Raji (cell line): ENCODE results near the gene DISC1.

Experiments used
- POLR2A ChIP-seq: IDR thresholded peaks from 2 replicates; pipeline ENCODE4 v1.6.1; 2011; ENCODE audit warnings: low read depth, low read length, control low read depth; ENCODE audit not compliant: insufficient read depth

The DISC1 gene

DNA sequence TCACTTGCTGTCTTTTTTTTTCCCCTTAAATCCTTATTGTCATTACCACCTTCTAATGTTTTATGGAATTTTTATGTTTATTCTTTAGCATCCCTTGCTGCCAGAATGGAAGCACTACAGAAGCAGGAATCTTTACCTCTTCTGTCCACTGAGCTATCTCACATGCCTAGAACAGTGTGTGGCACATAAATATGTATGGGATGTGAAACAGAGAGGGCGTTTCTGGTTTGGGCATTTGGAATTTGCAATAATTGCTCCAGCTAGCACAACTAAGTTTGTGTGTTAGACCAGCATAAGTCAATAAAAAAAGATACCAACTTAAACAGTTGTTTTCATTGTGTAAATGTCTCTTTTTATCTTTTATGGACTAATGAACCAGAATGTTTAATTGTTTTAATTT is 330.8 kb downstream of the DISC1 start:
- TF ChIP-seq POLR2A, result no peak

GRCh38 chr1:231958448-231958847 is 331.9 kb downstream of the DISC1 start:
- no peak for TF ChIP-seq POLR2A

DNA sequence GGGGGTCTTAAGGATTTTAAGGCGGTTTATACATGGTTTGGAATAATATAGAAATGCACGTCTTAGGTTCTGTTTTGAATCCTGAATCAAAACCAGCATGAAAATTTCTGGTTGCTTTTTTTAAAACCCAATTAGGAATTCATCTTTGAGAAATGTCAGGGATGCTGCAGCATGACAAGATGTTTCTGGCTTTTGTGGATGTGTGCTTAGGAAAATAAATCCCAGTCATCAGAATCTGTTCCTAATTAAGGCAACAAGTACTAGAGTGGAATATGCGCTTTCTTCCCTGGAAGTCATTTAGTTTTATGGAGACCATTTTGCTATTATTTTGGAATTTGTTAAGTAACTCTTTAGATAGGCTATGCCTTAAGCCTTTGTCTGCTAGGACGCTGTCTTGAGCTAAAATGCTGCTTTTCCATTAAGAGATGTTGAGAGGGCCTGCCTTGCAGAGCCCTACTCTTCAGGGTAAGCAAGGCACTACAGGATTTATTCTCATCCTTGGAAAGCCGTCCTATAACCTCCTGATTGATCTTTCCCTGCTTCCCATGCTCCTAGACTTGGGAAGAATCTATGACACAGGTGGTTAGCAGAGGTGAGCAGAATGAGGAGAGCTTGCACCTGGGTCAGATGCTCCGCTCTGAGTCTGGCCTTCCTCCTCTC is 332.8 kb downstream of the DISC1 start:
- TF ChIP-seq POLR2A, result no peak

GRCh38 chr1:231962636-231963035 is 336.0 kb downstream of the DISC1 start:
- TF ChIP-seq POLR2A, result no peak

DNA sequence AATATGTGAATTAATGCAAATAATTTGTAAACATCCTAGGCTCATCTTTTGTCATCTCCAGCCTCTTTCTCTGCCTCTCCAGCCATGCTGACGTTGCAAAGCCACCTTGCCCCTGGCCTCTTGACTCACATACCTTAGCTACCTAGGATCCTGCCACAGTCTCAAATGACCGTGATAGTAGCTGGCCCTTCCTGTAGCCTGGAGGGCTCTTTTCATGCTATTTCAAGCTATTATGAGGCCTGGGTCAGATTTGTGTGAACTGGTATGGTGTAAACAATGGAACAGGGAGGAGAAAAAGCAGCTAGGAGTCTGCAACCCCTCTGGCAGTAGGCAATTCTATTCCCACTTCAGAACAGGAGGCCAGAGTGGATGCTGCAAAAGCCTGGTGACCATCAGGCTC is 337.7 kb downstream of the DISC1 start:
- TF ChIP-seq POLR2A, result no peak

DNA sequence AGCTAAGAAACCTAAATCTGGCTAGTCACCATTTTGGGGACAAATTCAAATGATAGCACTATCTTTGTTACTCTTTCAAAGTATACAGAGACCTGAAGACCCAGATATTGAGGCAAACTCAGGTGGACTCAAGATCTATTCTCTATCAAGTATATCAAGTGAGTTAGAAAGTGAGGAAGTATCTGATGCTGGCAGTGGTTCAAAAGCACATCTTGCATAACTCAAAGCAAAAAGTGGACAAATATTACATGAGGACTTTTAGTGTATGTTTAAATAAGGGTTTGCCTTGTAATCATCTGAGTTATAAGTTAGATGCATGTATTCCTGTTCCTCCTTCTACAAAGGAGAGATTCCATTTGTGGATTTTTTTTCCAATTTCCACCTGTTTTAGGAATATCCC is 338.4 kb downstream of the DISC1 start:
- TF ChIP-seq POLR2A, result no peak

DNA sequence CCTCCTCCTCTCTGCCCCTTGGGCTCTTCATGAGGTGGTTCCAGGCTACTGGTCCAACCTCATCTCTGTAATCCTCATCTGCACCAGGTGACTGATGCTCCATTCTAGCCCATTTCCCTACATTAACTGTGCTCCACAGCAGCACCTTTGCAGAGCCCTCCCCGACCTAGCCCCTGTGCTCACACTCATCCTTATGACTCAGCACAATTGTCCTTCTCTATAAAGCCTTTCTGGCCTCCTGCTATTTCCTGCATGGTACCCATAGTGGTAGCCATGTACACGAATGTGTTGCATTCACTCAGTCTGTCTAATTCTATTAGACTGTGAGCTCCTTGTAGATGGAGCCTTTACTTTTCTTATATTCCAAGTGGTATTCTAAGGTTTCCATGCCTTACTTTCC is 339.0 kb downstream of the DISC1 start:
- no peak for TF ChIP-seq POLR2A

- no peak for TF ChIP-seq POLR2A
Measured at GRCh38 chr1:231966983-231967382, 340.4 kb downstream of the DISC1 start.

GRCh38 chr1:231969076-231969475 is 342.5 kb downstream of the DISC1 start:
- no peak for TF ChIP-seq POLR2A

GRCh38 chr1:231970684-231971083 is 344.1 kb downstream of the DISC1 start:
- TF ChIP-seq POLR2A, result no peak

DNA sequence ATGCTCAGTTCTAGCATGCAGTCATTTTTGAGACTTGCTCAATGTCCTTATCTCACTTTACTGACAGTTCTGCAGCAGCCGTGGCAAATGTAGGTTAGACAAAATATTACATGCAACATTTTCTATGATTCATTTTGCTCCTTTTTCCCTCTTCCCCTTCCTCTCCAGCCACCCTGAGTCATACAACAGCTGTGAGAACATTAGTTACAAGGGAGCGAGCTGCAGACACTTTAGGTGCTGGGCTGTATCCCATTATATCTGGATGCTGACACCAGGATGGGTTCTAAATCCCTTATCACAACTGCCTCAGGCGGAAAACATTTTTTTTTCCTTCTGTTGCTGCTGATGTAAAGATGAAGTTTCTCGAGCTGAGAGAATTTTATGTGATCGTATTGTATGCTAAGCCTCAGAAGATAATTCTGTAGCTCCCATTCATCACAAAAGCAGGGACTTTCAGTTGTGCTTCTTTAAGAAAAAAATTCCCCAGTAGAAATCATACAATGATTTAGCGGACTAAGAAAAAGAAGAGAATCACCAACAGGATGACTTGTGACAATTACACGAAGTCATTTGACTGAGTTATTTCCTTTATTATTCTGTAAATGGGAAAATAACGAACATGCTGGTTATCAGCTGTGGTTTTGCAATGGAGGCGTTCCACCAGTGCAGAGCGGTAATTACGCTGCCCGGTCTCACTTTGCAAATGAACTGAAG is 345.0 kb downstream of the DISC1 start:
- no peak for TF ChIP-seq POLR2A

- no peak for TF ChIP-seq POLR2A
Measured at GRCh38 chr1:231972111-231972445, 345.5 kb downstream of the DISC1 start.

DNA sequence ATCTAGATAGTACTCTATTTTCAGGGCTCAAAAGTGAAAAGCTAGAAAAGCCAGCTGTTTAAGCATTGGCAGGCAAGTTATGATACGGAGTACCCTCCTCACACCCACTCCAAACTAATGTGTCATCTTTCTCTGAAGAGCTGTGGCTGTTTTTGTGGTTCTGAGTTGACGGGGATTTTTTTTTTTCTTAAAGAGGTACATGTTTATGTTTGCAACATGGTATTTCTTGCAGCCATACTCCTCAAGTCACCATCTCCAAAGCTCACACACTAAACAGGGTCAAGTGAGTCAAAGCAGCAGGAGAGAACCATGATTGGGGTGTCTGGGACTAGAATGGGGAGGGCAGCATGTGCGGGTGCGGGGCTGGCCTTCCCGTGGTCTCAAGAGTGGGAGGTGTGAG is 347.2 kb downstream of the DISC1 start:
- no peak for TF ChIP-seq POLR2A

DNA sequence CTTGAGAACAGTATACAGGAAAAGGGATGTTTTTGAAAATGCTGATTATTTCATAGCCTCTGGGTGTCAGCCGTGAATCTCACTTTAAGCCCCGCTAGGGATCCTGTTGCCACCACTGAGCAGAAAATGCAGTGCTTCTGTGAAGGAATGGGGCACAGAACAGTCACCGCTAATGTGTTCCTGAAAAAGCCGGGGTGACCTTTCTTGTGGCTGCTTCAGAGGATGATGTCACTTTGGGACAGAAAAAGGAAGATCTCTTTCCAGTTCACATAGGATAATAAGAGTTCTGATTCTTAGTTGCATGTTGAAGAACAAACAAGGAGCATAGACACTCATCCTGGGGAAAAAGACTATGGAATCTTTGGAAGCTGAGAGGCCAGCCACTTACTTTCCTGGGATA is 349.6 kb downstream of the DISC1 start:
- no peak for TF ChIP-seq POLR2A

DNA sequence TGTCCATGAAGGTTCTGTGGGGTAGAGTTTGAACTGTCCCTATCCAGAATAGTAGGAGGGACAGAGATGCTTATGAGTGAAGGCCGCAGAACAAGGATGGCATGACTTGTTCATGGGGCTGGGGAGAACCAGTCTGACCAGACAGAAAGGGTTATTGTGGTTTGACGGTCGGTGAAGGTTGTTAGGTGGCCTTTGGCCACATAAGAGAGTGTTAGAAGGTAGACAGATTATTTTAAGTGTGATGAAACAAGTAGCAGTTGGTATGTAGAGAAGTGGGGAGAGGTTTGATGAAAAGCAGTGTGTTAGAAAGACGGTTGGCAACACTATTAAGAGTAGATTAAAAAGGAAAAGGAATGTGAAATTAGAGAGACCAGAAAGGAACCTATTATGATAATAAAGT is 355.1 kb downstream of the DISC1 start:
- TF ChIP-seq POLR2A, result no peak

DNA sequence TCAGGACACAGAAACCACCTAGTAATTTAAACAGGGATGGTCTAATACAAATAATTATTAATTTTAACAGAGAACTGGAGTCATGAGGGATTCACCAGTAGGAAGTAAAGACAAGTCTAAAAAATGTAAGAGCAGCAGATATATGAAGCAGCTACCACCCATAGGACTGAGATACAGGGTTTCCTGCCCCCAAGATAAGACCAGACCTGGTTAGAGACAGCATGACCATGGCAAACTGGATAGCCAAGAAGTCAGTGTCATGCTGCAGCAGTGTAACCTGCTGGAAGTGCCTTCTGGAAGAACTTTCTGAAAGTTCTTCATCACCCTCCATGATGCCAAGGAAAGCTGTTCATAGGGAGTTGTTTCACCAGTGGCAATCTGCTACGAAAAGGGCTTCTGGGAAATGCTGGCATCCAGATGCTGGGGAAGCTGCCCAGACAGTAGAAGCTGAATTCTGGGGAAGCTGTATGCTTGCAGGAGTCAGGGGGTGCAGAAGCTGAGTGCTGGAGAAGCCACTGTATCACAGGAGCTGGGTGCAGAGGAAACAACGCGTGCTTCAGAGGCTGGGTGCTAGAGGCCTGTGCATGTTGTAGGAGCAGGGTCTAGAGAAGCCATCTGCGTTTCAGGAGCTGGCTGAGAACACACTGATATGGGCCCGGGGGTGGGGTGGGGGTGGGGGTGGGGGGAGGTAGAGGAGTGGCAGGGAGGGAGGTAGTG is 356.4 kb downstream of the DISC1 start:
- no peak for TF ChIP-seq POLR2A

DNA sequence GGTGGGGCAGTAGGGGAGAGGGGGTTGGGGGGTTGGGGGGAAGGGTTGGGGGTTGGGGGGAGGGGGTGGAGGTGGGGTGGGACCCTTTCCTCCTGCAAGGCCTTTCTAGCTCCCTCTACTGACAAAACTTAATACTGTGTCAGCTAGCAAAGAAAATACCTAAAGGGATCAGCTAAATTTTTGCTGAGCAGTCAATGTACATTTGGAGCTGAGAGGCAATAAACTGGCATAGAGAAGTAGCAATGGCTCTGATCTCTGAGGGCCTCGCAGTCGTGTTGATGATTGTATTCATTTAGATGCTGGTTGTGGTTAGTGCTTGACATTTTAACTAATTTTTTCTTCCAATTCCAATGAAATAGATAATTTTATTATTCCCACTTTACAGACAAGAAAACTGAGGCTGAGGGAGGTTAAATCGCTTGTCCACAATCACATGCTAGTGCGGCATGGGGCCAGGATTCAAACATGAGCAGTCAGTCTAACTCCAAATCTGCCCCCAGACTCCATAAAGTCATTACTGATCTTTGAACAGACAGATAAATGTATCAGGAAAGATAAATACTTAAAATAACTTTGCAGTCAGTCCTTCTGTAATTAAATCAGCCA is 357.1 kb downstream of the DISC1 start:
- TF ChIP-seq POLR2A, result no peak
